GM20431 (cell line): ENCODE measurements around the gene PDE9A.

Experiments used
- in situ Hi-C: fragments of 300-500 bp; cut with MseI, MboI; formaldehyde crosslinking; loops from one replicate; pipeline ENCODE4 v1.15.0; 2020; ENCODE audit warnings: low sequenced_read_pairs; ENCODE audit not compliant: unreplicated experiment

Gene PDE9A

DNA sequence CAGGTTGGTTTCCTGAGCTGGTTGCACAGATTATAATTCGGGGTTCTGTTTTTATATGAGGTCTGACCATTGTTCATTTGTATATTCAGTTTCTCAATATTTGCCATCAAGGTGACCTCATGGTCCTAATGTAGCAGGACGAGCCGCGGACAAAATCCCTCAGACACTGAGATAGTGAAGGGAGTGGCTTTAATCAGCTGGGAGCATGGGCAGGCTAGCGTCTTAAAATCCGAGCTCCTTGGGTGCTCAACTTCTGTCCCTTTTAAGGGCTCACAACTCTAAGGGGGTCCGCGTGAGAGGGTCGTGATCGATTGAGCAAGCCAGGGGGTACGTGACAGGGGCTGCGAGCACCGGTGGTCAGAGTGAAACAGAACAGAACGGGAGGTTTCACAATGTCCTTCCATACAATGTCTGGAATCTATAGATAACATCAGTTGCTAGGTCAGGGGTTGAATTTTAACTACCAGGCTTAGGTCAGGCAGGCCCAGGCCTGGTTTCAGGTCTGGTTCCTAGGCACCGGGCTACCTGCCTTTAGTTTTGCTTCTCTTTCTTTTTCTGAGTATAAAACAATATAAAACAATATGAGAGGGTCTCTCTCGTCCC lies 154.0 kb downstream of the PDE9A start:
- in situ Hi-C loops: loop anchor here (25.0 kb wide), 1 partner anchor 220 kb away; no protein-coding TSS in a partner anchor

DNA sequence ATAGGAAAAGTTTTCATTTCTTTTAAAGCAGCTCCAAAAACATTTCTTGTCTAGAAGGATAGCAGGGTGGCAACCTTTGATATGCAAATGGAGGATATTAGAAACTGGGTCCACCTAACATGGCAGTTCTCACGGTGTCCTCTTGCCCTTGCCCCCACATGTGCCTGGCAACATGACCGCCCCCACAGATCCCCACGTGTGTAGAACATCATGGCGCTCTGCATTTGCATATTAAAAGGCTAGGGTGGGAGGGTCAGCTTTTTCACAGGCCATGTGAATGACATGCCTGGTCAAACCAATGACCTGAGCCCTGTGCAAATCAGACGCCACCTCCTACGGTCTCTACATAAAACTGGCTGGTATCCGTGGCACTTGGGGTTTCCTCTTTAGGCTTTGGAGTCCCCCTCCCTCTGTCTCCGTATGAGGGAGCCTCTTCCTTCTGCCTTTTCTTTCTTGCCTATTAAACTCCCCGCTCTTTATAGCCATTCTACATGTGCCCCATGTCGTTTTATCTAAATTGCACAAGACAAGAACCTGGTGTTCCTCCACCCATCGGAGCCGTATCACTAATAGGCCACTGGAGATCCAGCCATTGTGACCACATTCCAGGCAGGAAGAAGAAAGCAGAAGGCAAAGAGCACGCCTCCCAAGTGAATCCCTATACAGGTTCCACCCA lies 154.7 kb downstream of the PDE9A start:
- in situ Hi-C loops: loop anchor here (25.0 kb wide), 1 partner anchor 221 kb away; no protein-coding TSS in a partner anchor

DNA sequence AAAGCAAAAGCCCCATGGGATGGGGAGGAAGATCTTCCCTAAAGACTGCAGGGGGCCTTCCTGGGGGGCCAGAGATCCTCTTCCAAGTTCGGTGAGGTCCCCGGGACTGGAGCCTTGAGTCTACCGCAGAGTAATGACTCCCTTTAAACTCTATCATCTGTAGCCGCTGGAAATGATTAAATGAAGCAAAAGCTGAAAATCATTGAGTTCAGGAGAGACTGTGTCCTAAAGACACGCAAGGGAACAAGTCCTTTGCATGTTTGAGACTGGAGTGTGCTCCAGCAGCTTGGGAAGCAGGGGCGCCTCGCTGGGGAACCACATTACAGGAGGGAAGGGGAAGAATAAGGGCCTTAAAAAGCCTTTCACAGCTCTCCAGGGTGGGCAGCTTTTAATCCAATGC lies 155.8 kb downstream of the PDE9A start:
- in situ Hi-C loops: loop anchor here (25.0 kb wide), 1 partner anchor 222 kb away; no protein-coding TSS in a partner anchor

DNA sequence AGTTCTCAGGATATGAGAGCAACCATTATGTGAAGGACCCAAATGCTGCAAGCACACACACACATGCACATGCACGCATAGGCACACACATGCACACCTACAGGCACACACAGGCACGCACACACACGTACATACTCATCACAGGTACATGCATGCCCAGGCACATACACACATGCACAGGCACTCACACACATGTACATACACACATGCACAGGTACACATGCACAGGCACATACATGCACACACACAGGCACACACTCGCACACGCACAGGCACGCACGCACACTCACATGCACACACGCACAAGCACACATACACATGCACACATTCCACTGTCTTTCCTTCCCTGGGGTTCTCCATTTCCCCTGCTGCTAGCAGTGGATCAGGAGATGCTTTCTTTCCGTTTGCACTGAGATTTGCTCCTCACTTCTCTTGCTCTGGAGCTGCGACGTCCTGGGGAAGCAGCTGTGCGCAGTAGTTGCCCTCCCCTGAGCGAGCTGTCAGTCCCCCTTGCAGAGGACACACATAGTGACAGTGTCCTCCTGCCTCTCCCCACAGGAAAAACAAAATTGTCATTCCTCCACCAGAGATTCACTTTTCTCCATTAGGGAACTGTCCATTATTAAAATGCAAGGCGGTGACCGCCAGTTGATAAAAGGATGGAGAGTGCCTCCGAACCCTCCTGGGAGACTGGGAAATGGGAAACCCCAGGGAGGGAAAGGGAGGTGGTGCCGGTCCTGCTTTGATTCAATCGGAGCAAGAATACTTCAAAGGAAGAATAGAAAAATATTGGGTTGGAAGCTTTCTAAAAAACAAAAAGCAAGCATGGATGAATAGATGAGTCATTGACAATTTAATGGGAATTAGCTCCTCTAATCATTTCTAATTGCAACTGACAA lies 156.4 kb downstream of the PDE9A start:
- in situ Hi-C loops: loop anchor here (25.0 kb wide), 1 partner anchor 223 kb away; no protein-coding TSS in a partner anchor

DNA sequence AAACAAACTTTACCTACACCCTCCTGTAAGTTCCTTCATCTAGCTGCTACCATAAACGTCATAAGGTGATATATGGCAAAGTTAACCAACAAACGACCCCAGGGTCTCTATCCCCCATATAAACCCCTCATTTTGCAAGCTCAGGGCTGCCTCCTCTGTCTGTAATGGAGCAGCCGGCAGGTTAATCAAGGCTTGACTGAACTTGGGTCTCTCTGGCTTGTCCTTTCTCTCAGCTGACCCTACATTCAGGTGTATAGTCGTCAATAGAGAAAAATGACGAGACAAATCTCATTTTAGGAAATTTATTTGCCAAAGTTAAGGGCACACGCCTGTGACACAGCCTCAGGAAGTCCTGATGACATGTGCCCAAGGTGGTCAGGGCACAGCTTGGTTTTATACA lies 158.5 kb downstream of the PDE9A start:
- in situ Hi-C loops: loop anchor here (25.0 kb wide), 1 partner anchor 225 kb away; no protein-coding TSS in a partner anchor

DNA sequence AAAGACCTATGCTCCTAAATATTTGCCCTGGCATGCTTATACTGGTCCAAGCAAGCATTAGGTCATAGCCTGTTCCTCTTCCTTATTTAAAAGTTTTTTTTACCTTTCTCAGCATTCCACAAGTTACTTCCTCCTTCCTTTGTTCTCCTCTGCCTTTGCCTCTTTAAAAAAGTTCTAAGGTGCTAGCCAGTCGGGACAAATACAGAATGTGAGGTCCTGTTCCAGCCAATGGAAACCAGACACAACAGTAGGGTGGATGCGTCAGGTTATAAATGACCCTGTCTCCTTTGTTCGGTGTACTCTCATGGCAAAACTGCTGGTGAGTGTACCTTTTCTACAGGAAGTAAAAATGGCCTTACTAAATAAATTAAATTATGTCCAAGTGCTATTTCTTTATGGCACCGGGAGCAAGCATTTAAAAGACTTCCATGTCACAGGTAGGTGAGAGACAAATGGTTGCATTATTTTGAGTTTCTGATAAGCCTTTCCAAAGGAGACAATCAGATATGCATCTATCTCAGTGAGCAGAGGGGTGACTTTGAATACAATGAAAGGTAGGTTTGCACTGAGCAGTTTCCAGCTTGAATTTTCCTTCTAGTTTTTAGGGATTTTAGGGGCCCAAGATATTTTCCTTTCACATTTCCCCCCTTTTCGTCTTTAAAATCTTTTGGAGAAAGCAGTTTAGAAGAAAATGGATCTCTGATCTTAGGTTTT lies 159.3 kb downstream of the PDE9A start:
- in situ Hi-C loops: loop anchor here (25.0 kb wide), 1 partner anchor 225 kb away; no protein-coding TSS in a partner anchor

DNA sequence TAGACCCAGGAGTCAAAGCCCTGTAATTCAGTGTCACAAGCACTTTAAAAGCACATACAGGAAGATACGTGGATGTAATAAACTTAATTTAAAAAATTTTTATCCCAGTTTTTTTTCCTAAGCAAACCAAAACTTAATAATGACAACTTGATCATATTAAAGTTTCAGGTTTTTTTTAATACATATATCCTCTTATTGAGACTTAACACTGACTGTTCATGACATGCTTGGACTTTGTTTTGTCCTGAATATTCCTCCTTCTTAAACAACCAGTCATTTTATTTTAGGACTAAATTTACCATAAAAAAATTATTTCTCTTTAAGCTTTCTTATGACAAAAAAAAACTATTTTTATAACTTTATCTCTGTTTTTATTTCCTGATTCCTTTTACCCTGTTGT lies 161.8 kb downstream of the PDE9A start:
- in situ Hi-C loops: loop anchor here (25.0 kb wide), 1 partner anchor 228 kb away; no protein-coding TSS in a partner anchor

DNA sequence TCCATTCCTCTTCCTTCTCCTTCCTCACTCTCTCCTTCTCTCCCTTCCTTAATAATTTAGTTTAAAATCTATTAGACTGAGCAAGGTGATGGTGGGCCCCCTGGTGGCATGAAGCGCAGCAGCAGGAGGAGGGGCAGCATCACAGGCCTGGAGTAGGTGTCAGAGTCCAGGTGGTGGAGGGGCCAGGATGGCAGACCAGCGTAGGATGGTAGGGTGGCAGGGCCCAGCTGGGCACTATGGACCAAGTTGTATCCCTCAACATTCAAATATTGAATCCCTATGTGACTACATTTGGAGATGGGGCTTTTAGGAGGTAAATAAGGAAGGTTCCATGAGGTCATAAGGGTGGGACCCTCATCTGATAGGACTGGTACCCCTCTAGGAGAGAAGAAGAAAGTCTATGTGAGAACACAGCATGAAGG lies 164.9 kb downstream of the PDE9A start:
- in situ Hi-C loops: loop anchor here (25.0 kb wide), 1 partner anchor 231 kb away; no protein-coding TSS in a partner anchor

DNA sequence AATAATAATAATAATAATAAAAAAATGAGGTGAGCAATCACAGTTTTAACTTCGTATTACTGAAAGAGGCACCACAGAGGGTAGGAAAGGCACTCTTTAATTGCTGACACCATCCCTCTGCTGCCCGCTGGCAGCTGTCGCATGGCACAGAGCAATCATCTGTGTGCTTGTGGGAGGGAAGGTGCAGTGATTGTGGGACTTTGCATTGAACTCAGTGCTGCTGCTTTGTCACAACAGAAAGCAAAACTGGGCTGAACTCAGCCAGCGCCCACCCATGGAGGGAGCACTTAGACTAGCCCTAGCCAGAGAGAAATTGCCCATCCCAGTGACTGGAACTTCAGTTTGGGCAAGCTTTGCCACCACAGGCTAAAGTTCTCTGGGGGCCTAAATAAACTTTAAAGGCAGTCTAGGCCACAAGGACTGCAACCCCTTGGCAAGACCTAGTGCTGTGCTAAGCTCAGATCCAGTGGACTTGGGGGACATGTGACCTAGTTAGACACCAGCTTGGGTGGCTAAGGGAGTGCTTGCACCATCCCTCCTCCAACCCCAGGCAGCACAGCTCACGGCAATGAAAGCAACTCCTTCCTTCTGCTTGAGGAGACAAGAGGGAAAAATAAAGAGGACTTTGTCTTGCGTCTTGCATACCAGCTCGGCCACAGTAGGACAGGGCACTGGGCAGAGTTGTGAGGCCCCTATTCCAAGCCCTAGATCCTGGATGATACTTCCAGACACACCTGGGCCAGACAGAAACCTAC lies 166.6 kb downstream of the PDE9A start:
- in situ Hi-C loops: loop anchor here (25.0 kb wide), 1 partner anchor 233 kb away; no protein-coding TSS in a partner anchor

DNA sequence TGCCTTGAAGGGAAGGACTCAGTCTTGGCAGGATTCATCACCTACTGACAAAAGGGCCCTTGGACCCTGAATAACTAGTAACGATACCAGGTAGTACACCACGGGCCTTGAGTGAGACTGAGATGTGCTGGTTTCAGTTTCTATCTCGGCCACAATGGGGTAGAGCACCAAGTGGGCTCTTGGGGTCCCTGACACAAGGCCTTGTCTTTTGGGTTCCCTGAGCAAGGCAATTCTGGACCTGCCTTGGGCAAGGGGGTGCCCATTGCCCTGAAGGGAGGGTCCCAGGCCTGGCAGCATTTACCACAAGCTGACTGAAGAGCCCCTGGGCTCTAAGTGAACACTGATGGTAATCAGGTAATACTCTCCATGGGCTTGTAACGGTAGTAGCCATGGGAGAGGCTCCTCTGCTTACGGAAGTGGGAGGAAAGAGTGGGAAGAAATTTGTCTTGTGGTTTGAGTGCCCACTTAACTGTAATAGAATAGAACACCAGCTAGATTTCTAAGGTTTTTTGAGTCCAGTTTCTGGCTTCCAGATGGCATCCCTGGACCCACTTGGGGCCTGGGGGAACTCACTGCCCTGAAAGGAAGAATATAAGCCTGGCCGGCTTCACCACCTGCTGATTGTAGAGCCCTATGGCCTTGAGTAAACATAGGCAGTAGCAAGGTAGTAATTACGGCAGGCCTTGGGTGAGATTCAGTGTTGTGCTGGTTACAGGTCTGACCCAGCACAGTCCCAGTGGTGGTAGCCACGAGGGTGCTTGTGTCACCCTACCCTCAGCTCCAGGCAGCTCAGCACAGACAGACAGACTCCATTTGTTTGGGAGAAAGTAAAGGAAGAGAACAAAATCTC lies 167.4 kb downstream of the PDE9A start:
- in situ Hi-C loops: loop anchor here (25.0 kb wide), 1 partner anchor 234 kb away; no protein-coding TSS in a partner anchor
